Astrocyte of the cerebellum (primary cell): ENCODE data around the gene POLD1.

Experiments
- DNase-seq: peaks from one replicate; pipeline ENCODE4 v3.0.0-alpha.2; 2011; ENCODE audit warnings: low read depth
- H3K4me3 ChIP-seq: 2 replicates; pipeline ENCODE4 v1.5.1; 2011; ENCODE audit warnings: mild to moderate bottlenecking, low read depth, low read length, moderate library complexity
- in situ Hi-C: cut with HindIII; loops from 2 replicates; pipeline ENCODE4 v1.10.0; 2017; ENCODE audit warnings: low sequenced_read_pairs
- TF ChIP-seq, protein P1 (sequence below): IDR thresholded peaks from 2 replicates; pipeline ENCODE4 v1.5.1; 2012; ENCODE audit warnings: low read length, low read depth, moderate library complexity, mild to moderate bottlenecking; ENCODE audit errors: missing control alignments

The POLD1 gene

DNA sequence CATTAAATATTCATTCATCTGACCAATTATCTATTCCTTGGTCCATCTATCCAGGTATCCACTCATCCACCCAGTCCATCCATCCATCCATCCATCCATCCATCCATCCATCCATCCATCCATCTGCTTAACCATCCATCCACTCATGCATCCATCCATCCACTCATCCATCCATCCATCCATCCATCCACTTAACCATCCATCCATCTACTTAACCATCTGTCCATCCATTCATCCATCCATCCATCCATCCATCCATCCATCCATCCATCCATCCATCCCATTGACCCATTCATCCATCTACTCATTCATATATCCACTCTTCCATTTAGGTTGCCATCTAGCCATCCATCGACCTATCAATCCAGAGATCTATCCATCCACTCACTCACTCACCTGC, 59.9 kb downstream of the POLD1 start:
- TF ChIP-seq, protein P1, sequence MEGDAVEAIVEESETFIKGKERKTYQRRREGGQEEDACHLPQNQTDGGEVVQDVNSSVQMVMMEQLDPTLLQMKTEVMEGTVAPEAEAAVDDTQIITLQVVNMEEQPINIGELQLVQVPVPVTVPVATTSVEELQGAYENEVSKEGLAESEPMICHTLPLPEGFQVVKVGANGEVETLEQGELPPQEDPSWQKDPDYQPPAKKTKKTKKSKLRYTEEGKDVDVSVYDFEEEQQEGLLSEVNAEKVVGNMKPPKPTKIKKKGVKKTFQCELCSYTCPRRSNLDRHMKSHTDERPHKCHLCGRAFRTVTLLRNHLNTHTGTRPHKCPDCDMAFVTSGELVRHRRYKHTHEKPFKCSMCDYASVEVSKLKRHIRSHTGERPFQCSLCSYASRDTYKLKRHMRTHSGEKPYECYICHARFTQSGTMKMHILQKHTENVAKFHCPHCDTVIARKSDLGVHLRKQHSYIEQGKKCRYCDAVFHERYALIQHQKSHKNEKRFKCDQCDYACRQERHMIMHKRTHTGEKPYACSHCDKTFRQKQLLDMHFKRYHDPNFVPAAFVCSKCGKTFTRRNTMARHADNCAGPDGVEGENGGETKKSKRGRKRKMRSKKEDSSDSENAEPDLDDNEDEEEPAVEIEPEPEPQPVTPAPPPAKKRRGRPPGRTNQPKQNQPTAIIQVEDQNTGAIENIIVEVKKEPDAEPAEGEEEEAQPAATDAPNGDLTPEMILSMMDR, result no peak
- H3K4me3 ChIP-seq, result no peak overlapping the region
- in situ Hi-C loops, result no loop called here
- DNase-seq, result no peak

DNA sequence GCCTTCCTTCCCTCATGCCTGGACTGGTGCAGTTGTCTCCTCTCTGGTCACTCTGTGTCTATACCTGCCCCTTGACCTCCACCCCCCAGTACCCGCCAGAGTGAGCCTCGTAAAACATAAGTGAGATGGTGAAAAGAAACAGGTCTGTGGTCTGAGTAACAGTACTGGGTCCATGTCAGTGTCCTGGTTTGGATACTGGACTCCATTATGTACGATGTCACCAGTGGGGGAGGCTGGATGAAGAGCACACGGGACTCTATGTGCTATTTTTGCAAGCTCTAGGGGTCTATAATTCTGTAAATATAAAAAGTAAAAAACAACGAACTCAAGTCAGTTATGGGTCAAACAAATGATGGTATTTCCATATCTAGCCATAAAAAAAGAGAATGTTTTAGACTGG, 62.9 kb downstream of the POLD1 start:
- DNase-seq, result no peak
- in situ Hi-C loops, result no loop called here
- H3K4me3 ChIP-seq, result no peak overlapping the region
- TF ChIP-seq, protein P1, result no peak

DNA sequence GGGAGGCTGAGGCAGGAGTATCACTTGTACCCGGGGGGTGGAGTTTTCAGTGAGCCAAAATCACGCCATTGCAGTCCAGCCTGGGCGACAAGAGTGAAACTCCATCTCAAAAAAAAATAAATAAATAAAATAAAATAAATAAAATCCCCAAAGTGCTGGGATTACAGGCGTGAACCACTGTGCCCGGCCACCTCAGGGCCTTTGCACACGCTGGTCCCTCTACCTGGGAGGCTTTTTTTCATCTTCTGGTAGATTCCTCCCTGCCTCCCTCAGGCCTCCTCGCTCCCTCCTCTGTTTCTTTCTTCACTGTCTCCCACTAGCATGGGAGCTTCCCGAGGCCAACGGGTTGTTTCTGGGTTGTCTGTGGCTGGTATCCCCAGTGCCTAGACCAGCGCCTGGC, 63.6 kb downstream of the POLD1 start:
- H3K4me3 ChIP-seq, result no peak overlapping the region
- DNase-seq, result no peak
- in situ Hi-C loops, result no loop called here
- TF ChIP-seq, protein P1, result no peak

DNA sequence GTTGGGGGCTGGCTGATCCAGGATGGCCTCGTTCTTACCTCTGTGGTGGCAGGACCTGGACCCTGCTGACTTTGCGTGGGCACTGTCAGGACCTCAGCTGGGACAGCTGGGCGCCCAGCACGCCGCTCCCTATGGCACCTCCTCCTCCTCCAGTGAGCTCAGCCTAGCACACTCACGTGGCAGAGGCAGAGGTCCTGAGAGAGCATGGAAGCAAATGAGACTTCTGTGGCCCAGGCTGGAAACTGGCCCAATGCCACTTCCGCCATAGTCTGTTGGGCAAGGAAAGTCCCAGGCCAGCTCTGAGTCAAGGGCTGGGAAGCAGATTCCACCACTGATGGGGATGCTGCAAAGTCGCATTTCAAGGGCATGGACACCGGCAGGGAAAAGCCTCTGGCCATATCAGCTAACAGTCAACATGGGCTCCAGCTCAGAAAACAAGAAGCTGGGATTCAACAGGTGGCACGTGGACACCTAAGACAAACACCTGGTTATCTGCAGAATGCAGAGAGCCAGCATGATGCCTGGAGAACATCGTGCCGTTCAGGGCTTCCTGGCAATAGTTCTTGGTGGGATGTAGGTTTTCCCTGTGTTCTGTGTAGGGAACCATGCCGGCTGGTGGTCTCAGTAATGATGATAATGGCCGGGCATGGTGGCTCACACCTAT, 65.2 kb downstream of the POLD1 start:
- DNase-seq, result no peak
- in situ Hi-C loops, result no loop called here
- TF ChIP-seq, protein P1, result no peak
- H3K4me3 ChIP-seq, result no peak overlapping the region

DNA sequence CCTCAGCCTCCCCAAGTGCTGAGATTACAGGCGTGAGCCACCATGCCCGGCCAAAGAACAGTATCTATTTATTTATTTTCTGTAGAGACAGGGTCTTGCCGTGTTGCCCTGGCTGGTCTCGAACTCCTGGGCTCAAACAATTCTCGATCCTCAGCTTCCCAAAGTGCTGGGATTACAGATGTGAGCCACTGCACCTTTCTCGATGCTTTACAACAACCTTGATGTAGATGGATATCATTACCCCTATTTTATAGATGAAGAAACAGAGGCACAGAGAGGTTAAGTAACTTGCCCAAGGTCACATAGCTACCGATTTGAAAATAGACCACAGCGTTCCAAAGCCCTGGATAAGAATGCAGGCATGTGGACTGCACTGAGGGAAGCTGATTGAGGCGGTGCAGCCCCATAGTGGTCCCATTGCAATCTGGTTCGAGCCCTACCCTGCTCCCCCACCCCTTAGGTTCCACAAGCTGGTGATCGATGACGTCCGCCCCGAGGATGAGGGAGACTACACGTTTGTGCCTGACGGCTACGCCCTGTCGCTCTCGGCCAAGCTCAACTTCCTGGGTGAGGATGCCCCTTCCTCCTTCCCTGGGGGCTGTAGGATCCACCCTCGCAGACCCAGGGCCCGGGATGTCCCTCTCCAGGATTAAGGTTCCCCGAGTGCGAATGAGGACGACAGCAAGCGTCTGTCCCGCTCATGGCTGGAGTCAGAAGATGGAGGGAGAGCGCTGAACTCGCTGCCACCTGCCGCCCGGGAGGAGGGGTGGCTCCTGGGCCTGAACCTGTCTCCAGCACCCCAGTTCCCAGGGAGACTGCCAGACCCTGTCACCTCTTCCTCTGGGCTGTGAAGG, 66.4 kb downstream of the POLD1 start:
- in situ Hi-C loops, result no loop called here
- DNase-seq, result no peak
- TF ChIP-seq, protein P1, result no peak
- H3K4me3 ChIP-seq, result no peak overlapping the region

DNA sequence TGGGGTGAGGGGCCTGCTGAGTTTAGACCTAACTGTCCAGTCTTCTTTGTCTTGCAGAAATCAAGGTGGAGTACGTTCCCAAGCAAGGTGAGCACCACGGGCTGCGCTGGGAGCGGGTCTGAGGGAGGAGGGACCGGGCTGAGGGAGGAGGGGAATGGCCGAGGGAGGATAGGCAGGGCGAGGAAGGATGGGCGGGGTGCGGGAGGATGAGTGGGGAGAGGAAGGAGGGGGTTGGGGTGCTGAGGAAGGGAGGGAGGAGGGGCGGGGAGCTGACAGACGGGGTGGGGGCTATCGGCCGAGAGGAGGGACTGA, 67.0 kb downstream of the POLD1 start:
- DNase-seq, result no peak
- TF ChIP-seq, protein P1, result no peak
- in situ Hi-C loops, result no loop called here
- H3K4me3 ChIP-seq, result no peak overlapping the region
